Fibroblast of mammary gland (primary cell): ENCODE data around the gene TSC1.

Experiments
- DNase-seq: peaks from one replicate; pipeline ENCODE4 v3.0.0-alpha.2; 2010; ENCODE audit warnings: low read depth
- H3K4me3 ChIP-seq: 2 replicates; pipeline ENCODE4 v1.5.1; 2011; ENCODE audit warnings: low read depth, mild to moderate bottlenecking, low read length, moderate library complexity; ENCODE audit not compliant: control insufficient read depth
- TF ChIP-seq, protein P1 (sequence below): conservative IDR thresholded peaks from 2 replicates; pipeline ENCODE4 v1.5.1; 2011; ENCODE audit warnings: low read depth, low read length, inconsistent platforms; ENCODE audit not compliant: control insufficient read depth, insufficient read depth

TSC1 gene

GRCh38 chr9:132894862-132895835, 49.3 kb downstream of the TSC1 start:
- DNase-seq: no peak
- TF ChIP-seq, protein P1, sequence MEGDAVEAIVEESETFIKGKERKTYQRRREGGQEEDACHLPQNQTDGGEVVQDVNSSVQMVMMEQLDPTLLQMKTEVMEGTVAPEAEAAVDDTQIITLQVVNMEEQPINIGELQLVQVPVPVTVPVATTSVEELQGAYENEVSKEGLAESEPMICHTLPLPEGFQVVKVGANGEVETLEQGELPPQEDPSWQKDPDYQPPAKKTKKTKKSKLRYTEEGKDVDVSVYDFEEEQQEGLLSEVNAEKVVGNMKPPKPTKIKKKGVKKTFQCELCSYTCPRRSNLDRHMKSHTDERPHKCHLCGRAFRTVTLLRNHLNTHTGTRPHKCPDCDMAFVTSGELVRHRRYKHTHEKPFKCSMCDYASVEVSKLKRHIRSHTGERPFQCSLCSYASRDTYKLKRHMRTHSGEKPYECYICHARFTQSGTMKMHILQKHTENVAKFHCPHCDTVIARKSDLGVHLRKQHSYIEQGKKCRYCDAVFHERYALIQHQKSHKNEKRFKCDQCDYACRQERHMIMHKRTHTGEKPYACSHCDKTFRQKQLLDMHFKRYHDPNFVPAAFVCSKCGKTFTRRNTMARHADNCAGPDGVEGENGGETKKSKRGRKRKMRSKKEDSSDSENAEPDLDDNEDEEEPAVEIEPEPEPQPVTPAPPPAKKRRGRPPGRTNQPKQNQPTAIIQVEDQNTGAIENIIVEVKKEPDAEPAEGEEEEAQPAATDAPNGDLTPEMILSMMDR: no peak
- H3K4me3 ChIP-seq: no peak overlapping the region

DNA sequence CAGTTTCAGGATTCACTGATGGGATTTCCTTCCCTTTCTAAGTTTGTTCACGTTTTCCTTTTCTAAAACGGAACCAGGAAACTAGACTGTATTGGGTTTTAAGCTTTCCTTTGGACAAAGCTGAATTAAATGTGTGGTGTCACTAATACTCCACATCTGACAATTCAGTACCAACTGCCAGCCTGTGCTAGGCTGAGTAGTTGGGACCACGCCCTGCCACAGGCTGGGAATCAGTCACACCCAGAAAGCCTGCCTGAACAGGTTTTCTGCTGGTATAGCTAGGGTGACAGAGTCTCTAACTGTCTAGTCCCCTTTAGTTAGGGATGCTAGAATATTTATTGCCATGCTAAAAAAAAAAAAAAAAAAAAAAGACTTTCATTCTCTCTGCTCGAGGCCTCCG, 50.1 kb downstream of the TSC1 start:
- TF ChIP-seq, protein P1: no peak

DNA sequence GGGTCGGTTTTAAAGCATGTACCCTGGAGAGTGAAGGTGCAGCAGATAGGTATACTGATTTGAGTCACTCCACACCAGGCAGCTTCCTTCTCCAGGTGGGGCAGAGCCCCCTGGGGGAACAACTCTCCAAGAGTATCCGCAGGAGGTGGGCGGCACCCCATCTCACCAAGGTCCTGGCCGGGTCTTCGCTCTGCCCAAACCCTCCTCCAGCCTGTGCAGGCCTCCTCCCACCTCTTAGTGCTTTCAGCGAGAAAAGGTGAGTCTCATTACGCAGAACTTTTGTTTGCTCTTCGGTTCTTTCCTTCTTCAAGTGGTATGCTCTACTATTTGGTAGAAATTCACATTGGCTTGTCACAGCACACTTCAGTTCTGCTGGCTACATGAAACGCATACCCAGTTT, 52.0 kb downstream of the TSC1 start:
- TF ChIP-seq, protein P1: no peak
- DNase-seq: no peak
- no peak overlapping the region for H3K4me3 ChIP-seq

More for the DNA sequence above, 50.1 kb downstream of the TSC1 start:
- H3K4me3 ChIP-seq: no peak overlapping the region
- DNase-seq: no peak

DNA sequence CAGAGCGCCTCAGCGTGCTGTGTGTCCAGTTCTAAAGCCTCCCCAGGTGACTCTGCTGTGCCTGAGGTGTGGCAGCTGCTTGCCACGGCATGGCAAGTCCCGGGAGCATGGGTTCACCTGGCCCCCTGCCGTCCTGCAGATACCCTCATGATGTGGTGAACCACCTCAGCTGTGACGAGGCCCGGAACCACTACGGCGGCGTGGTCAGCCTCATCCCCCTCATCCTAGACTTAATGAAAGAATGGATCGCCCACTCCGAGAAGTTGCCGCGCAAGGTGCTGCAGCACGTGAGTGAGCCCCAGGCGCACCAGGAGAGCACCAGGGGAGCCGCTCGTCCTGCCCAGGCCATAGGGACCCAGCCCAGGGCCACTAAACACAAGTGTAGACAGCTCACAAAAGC, 56.3 kb downstream of the TSC1 start:
- TF ChIP-seq, protein P1: no peak
- no peak overlapping the region for H3K4me3 ChIP-seq
- DNase-seq: no peak

- TF ChIP-seq, protein P1: no peak
- DNase-seq: no peak
- H3K4me3 ChIP-seq: no peak overlapping the region
Measured at GRCh38 chr9:132887181-132888120, 57.0 kb downstream of the TSC1 start.

GRCh38 chr9:132886334-132886725, 58.1 kb downstream of the TSC1 start:
- H3K4me3 ChIP-seq: no peak overlapping the region
- TF ChIP-seq, protein P1: no peak
- no peak for DNase-seq
